HG03103 (cell line): Measurements from ENCODE around the gene MYH4.

ENCODE experiments used
- ATAC-seq: cut with Tn5 transposase; IDR thresholded peaks from one replicate; pipeline ENCODE4 v1.9.1; 2021; ENCODE audit warnings: low read depth; ENCODE audit not compliant: unreplicated experiment

The MYH4 gene

GRCh38 chr17:10469459-10469858 lies at the start of gene MYH4:
MYH4 (minus strand) TSS chr17:10469559; CDS start chr17:10466745, 2,814 bp downstream.
- ATAC-seq: no peak

GRCh38 chr17:10518271-10519037 lies 49.1 kb upstream of the MYH4 start, which contains the start of gene MYH1:
MYH1 (minus strand) TSS chr17:10518542; CDS start chr17:10516642, 1,900 bp downstream.
- ATAC-seq: no peak

- no peak for ATAC-seq
Observed at GRCh38 chr17:10516638-10517037, 47.3 kb upstream of the MYH4 start.

- no peak for ATAC-seq
Observed at GRCh38 chr17:10516065-10516464, 46.7 kb upstream of the MYH4 start.

- ATAC-seq: no peak
Observed at GRCh38 chr17:10513299-10514067, 44.1 kb upstream of the MYH4 start.

- no peak for ATAC-seq
Observed at GRCh38 chr17:10512856-10513255, 43.5 kb upstream of the MYH4 start.

GRCh38 chr17:10499950-10500349 lies 30.6 kb upstream of the MYH4 start:
- ATAC-seq: no peak

GRCh38 chr17:10492004-10492403 lies 22.6 kb upstream of the MYH4 start:
- ATAC-seq: no peak

GRCh38 chr17:10482252-10482651 lies 12.9 kb upstream of the MYH4 start:
- no peak for ATAC-seq

- ATAC-seq: no peak
Observed at GRCh38 chr17:10477701-10478100, 8.3 kb upstream of the MYH4 start.

GRCh38 chr17:10474536-10474935 lies 5.2 kb upstream of the MYH4 start:
- ATAC-seq: no peak

- no peak for ATAC-seq
Observed at GRCh38 chr17:10471858-10472257, 2.5 kb upstream of the MYH4 start.

- ATAC-seq: no peak
Observed at GRCh38 chr17:10463402-10463801, 6.0 kb downstream of the MYH4 start.

- no peak for ATAC-seq
Observed at GRCh38 chr17:10460062-10460461, 9.3 kb downstream of the MYH4 start.

GRCh38 chr17:10458701-10459100 lies 10.7 kb downstream of the MYH4 start:
- ATAC-seq: no peak

GRCh38 chr17:10457952-10458351 lies 11.4 kb downstream of the MYH4 start:
- no peak for ATAC-seq

- ATAC-seq: no peak
Observed at GRCh38 chr17:10447026-10447931, 22.1 kb downstream of the MYH4 start.

- ATAC-seq: no peak
Observed at GRCh38 chr17:10439816-10440215, 29.5 kb downstream of the MYH4 start.

- no peak for ATAC-seq
Observed at GRCh38 chr17:10435096-10435495, 34.3 kb downstream of the MYH4 start.

GRCh38 chr17:10429421-10430045 lies 39.8 kb downstream of the MYH4 start:
- no peak for ATAC-seq
